HG02798 (cell line): Measurements from ENCODE around the gene ZFPM1.

Experiments
- ATAC-seq: cut with Tn5 transposase; IDR thresholded peaks from one replicate; pipeline ENCODE4 v1.9.1; 2021; ENCODE audit warnings: mild to moderate bottlenecking; ENCODE audit not compliant: unreplicated experiment, poor library complexity

The ZFPM1 gene

DNA sequence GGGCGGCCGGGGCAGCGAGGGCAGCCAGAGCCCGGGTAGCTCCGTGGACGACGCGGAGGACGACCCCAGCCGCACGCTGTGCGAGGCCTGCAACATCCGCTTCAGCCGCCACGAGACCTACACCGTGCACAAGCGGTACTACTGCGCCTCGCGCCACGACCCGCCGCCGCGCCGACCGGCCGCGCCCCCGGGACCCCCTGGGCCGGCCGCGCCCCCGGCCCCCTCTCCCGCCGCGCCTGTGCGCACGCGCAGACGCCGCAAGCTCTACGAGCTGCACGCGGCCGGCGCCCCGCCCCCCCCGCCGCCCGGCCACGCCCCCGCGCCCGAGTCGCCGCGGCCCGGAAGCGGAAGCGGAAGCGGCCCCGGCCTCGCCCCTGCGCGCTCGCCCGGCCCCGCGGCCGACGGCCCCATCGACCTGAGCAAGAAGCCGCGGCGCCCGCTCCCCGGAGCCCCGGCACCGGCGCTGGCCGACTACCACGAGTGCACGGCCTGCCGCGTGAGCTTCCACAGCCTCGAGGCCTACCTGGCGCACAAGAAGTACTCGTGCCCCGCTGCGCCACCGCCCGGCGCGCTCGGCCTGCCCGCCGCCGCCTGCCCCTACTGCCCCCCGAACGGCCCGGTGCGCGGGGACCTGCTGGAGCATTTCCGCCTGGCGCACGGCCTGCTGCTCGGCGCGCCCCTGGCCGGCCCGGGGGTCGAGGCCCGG, 81.0 kb downstream of the ZFPM1 start:
- ATAC-seq: peak; percentile 68

DNA sequence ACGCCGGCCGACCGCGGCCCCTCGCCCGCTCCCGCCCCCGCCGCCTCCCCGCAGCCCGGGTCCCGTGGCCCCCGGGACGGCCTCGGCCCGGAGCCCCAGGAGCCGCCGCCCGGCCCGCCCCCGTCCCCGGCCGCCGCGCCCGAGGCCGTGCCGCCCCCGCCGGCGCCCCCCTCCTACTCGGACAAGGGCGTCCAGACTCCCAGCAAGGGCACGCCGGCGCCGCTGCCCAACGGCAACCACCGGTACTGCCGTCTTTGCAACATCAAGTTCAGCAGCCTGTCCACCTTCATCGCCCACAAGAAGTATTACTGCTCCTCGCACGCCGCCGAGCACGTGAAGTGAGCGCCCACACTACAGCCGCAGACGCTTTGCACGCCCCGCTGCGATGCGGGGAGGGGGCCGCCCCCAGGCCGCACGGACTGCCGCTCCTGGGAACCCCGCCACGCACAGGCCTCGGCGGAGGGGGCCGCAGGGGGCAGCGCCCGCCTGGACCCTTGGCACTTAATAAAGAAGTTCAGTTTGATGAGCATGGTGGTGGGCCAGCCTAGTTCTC, 81.6 kb downstream of the ZFPM1 start:
- no peak for ATAC-seq

DNA sequence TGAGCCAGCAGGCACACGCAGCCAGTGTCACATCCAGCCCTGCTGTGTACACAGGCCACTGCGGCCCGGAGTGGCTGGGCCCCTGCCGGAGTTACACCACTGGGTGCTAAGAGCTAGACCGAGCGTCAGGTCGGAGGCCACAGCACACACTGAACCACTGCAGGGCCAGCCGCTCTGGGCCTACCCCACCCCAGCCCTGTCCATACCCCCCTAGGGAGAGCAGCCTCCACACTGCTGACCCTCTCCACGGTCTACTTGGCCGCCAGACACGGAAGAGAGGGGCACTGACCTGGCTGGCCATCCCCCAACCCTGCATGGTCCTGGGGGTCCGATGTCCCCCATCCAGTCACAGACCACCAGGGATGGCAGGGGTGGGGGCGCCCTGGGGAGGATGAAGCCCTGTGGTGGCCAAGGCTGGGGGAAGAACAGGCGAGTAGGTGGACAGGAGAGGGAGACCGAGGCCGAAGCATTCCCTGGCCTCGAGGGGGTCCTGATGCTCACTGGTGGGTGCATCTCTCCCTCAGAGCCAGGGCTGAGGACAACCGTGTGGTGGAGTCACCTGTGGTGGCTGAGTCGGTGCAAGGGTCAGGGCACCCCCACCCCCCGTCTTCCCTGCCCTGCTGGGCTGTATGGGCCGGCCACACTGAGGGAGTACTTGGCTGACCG, 82.2 kb downstream of the ZFPM1 start:
- no peak for ATAC-seq

- no peak for ATAC-seq
Observed at GRCh38 chr16:88535857-88536222, 82.8 kb downstream of the ZFPM1 start.

DNA sequence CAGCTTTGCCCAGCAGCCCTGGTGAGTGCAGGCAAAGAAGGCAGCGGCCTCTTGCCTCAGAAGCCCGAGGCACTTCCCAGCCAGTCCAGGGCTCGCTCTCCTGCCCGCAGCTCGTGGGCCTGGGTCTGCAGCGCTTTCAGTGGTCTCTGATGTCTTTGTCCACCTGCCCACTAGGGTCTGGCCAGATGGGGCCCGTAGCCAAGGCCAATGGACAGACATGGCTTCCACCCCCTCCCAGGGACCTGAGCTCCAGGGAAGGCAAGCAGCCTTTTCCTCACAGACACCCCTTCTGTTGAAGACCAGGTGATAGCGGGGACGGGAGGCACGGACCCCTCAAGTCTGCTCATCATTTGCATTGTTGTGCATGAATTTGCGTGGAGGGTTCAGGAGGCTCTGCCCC, 83.4 kb downstream of the ZFPM1 start:
- ATAC-seq: no peak

DNA sequence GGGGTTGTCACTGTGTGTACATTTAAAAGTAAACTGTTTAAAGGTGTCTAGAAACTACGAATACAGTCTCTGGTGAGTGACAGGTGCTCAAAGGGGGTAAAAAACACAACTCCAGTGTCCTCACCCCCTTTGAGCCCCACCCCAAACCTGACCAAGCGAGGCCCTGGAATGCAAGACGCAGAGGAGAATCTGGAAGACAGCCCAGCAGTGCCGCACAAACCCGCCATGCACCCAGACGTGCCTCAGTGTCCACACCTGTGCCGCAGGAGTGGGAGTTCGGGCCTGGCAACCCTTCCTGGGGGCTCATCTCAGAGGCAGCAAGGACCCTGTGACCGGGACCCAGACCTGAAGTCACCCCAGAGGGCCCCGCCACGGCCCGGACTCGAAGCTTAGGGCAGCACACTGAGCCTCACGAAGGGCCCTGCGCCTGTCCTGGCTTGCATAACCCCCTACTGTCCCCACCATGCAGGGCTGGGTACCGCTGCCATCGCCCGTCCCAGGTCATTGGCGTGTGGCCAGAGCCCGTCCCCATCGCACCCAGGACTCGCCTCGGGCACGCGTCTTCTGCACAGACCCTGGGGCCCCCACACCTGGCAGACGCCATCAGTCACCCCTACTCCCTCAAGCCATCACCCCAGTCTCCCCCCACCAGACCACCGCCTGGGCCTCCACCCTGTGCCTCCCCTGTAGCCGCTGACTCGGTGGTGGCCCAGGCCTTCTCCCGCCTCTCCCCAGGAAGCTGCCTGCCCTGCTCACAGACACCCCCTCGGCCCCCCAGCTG, 84.1 kb downstream of the ZFPM1 start:
- ATAC-seq: no peak

GRCh38 chr16:88537859-88538258, 84.8 kb downstream of the ZFPM1 start:
- no peak for ATAC-seq

DNA sequence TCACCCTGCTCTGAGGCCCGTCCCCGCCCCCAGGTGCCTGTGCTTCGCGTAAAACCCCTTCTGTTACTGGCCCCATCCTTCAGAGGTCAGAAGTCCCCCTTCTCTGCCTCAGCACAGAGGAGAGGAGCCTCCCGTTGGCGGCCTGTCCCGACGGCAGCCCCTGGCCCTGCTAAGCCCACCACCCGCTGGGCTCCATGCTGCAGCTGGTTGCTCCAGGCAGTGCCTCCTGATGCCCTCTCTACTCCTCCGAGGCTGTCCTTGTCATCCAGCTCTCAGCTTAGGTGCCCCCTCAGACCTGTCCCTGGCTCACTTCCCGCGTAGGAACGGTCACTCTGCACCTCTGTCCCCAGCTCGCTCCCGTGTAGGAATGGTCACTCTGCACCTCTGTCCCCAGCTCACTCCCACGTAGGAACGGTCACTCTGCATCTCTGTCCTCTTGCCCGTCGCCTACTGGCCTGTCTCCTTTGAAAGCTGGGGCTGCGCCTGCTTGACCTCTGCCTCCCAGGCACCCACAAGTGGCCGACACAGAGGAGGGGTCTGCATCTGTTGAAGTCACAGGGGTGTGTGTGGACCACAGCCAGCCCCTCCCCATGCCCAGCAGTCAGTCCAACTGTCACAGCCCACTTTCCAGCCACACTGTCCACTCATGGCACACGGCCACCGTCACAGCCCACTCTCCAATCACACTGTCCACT, 85.4 kb downstream of the ZFPM1 start:
- ATAC-seq: no peak

GRCh38 chr16:88539261-88539651, 86.2 kb downstream of the ZFPM1 start:
- no peak for ATAC-seq

- ATAC-seq: no peak
Observed at GRCh38 chr16:88539652-88540345, 86.7 kb downstream of the ZFPM1 start.

- no peak for ATAC-seq
Observed at GRCh38 chr16:88540346-88540977, 87.4 kb downstream of the ZFPM1 start.

DNA sequence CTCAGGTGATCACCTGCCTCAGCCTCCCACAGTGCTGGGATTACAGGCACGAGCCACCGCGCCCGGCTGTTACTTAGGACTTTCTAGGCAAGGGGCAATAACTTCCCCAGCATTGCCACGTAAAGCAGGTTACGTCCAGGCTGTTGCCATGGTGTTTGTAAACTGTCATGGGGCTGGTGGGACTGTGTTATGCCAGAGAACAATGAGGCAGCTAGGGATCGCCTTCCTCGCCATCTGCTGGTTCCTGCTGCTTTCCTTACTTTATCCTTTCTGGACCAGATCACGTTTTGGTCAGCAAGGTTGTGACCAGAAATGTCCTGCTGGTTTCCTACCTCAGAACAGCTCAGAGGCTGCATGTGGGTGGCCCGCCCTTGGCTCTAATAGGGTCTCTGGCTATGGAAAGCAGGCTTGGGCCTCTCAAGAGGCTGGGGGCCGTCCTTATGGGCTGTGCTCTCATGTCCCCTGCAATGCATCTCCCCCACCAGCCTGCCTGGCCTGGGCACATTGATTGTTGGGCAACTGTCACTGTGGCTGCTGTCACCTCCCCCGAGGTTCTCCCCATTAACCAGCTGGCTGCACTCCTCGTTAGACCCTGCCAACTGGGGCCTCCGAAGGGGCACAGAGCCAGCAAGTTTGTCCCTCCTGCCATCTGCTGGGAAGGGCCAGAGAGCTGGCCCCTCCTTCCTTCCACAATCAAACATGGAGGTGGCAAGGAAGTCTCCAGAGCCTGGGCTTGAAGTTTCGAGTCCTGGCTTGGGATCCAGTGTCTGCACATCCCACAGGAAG, 88.9 kb downstream of the ZFPM1 start:
- ATAC-seq: no peak

GRCh38 chr16:88543230-88543813, 90.2 kb downstream of the ZFPM1 start:
- ATAC-seq: no peak

- no peak for ATAC-seq
Observed at GRCh38 chr16:88545781-88546180, 92.7 kb downstream of the ZFPM1 start.

- ATAC-seq: no peak
Observed at GRCh38 chr16:88548131-88548874, 95.2 kb downstream of the ZFPM1 start.

- no peak for ATAC-seq
Observed at GRCh38 chr16:88548985-88549384, 95.9 kb downstream of the ZFPM1 start.

DNA sequence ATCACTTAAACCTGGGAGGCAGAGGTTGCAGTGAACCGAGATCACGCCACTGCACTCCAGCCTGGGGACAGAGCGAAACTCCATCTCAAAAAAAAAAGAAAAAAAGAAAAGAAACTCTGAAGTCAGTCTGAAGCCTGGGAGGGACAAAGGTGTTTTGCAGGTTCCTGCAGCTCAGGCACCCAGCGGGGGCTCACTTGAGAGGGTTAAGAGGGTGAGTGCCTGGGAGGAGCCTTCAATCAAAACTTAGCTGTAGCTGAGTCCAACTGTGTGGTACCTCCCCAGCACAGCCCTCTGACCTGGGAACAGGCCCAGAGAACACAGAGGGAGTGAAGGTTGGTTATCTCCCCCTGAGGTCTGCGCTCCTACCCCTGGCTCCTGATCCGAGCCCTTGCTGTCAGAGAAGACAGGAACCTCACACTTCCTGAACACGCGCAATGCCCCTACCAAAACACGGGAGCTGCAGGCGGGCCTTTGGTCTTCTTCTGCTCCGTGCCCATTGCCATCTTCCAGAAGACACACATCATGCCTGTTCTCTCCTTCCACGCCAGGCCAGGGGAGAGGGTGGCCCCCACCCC, 96.7 kb downstream of the ZFPM1 start:
- no peak for ATAC-seq
